Right atrium auricular region (tissue), 2 donors: ENCODE data around the gene KCNE4. TPM values are rescaled to one million over a fixed set of nuclear protein-coding genes. Genes with fewer than 3 reads are reported as not detected.
"Not testable (repeated sequence)": the region's sequence is repeated elsewhere in the genome, so short reads cannot be mapped to it uniquely, and the experiment has no call there.

Source experiments
- DNase-seq: peaks from one replicate; pipeline ENCODE4 v3.0.0-alpha.2; 2019; ENCODE audit warnings: low spot score
- H3K27ac ChIP-seq, 2 donors: fragments of 200-600 bp; sonication (generic); 1 replicate in 1 of 2; 2 replicates in 1 of 2; pipeline ENCODE4 v1.5.1; 2016 to 2019
- H3K27me3 ChIP-seq, 2 donors: fragments of 200-600 bp; sonication (generic); one replicate each; pipeline versions ENCODE4 v1.5.1 to v1.6.0; 2017 to 2019
- H3K36me3 ChIP-seq: fragments of 200-600 bp; sonication (generic); one replicate; pipeline ENCODE4 v1.5.1; 2016
- H3K4me1 ChIP-seq, 2 donors: fragments of 200-600 bp; sonication (generic); one replicate each; pipeline versions ENCODE4 v1.5.1 to v1.6.0; 2017 to 2019
- H3K4me3 ChIP-seq, 2 donors: fragments of 200-600 bp; sonication (generic); 1 replicate in 1 of 2; 2 replicates in 1 of 2; pipeline ENCODE4 v1.5.1; 2017 to 2019; ENCODE audit warnings: mild to moderate bottlenecking in 1 of 2, moderate library complexity in 1 of 2
- H3K9me3 ChIP-seq, 2 donors: fragments of 200-600 bp; sonication (generic); one replicate each; pipeline ENCODE4 v1.5.1; 2019
- CTCF ChIP-seq, 2 donors: fragments of 200-600 bp; sonication (generic); IDR thresholded peaks; one replicate each; pipeline ENCODE4 v1.5.1; 2019; ENCODE audit warnings: antibody characterized with exemption in 2 of 2
- total RNA-seq, 2 donors: library from RNA; depleted of rRNA; stranded (reverse); fragments of >200 nt; gene quantifications; one replicate each; pipeline ENCODE4 v1.1.0, GENCODE V29; 2016

KCNE4 gene
- total RNA-seq, 2 donors from 2014 or later = 3.4 to 4.0 TPM

- Histone ChIP-seq H3K27ac (no peak overlapping the region), H3K9me3 (no peaks in the 10 kb centered on the region), H3K27me3 (no peaks in the 10 kb centered on the region), H3K4me1 (no peaks in the 10 kb centered on the region), H3K36me3 (no peaks in the 10 kb centered on the region), H3K4me3 (no peak overlapping the region)
- no peak for DNase-seq
- TF ChIP-seq CTCF (IDR thresholded peaks at IDR 0.05) = no peak
These were observed 27.9 kb downstream of the KCNE4 start for GRCh38 chr2:223079925-223080324.

- not testable (repeated sequence) for H3K4me1 ChIP-seq, H3K36me3 ChIP-seq
These were observed 28.9 kb downstream of the KCNE4 start for GRCh38 chr2:223080790-223081360.

GRCh38 chr2:223081789-223082188, 29.8 kb downstream of the KCNE4 start:
- no peak overlapping the region for H3K4me3 ChIP-seq
- H3K36me3 ChIP-seq = no peaks in the 10 kb centered on the region
- H3K9me3 ChIP-seq = no peaks in the 10 kb centered on the region
- no peak for DNase-seq
- no peaks in the 10 kb centered on the region for H3K4me1 ChIP-seq
- TF ChIP-seq CTCF (IDR thresholded peaks at IDR 0.05) = no peak
- no peak overlapping the region for H3K27ac ChIP-seq
- H3K27me3 ChIP-seq = no peaks in the 10 kb centered on the region

More at GRCh38 chr2:223080790-223081360, 28.9 kb downstream of the KCNE4 start:
- not testable (repeated sequence) for H3K27ac ChIP-seq, H3K9me3 ChIP-seq, H3K4me3 ChIP-seq, DNase-seq, H3K27me3 ChIP-seq

GRCh38 chr2:223082706-223083105, 30.7 kb downstream of the KCNE4 start:
- Histone ChIP-seq H3K4me3 (no peak overlapping the region), H3K36me3 (no peaks in the 10 kb centered on the region), H3K9me3 (no peaks in the 10 kb centered on the region), H3K27me3 (no peaks in the 10 kb centered on the region), H3K27ac (no peak overlapping the region), H3K4me1 (no peaks in the 10 kb centered on the region)
- DNase-seq = no peak
- TF ChIP-seq CTCF (IDR thresholded peaks at IDR 0.05) = no peak

- no peak for TF ChIP-seq CTCF (IDR thresholded peaks at IDR 0.05)
- DNase-seq = no peak
- no peak overlapping the region for H3K4me3 ChIP-seq
These were observed 31.5 kb downstream of the KCNE4 start for GRCh38 chr2:223083402-223084070.

GRCh38 chr2:223084873-223085272, 32.9 kb downstream of the KCNE4 start:
- Histone ChIP-seq H3K27me3 (no peaks in the 10 kb centered on the region), H3K9me3 (no peaks in the 10 kb centered on the region), H3K4me1 (no peaks in the 10 kb centered on the region), H3K27ac (no peak overlapping the region), H3K4me3 (no peak overlapping the region), H3K36me3 (no peaks in the 10 kb centered on the region)
- no peak for TF ChIP-seq CTCF (IDR thresholded peaks at IDR 0.05)
- DNase-seq = no peak

More at GRCh38 chr2:223083402-223084070, 31.5 kb downstream of the KCNE4 start:
- Histone ChIP-seq H3K27me3 (no peaks in the 10 kb centered on the region), H3K27ac (no peak overlapping the region), H3K9me3 (no peaks in the 10 kb centered on the region), H3K4me1 (no peaks in the 10 kb centered on the region), H3K36me3 (no peaks in the 10 kb centered on the region)
